ENCODE data around the gene SENP5.

The SENP5 gene

DNA sequence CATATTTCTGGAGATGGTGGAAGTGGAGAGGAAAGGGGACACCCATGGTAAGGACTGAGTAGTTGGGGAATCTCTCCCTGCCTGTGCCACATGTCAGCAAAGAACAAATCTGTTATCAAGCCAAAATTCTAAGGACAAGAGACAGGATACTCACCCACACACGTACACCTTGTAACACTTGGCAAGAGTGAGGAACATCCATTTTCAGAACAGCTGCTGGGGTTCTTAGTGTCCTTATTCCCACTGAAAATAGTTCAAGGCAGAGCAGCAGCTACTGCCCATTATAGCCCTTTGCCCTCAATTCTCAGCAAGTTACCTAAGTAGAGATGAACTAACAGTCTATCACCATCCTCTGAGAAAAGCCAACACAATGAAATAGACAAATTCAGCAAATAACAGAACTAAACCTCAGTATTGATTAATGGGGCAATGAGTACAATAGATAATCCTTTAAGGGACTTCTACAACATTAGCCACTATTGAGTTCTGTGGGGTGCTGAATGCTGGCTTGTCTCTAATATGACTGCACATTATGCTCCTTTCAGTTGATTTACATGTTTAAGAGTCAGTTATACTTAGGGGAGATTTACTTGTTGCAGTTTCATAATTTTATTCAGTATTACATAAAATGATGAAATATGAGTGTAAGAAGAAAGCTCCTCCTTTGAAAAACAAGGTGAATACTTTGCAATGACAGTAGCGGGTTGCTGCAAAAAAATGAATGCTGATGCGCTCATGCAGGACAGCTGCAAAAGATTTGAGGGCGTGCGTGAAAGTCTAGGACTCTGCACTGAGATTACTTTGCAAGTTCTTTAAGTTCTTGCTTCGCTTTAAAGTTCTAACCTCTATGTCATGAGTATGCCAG is 22.4 kb downstream of the SENP5 start:
- no peaks in the 10 kb centered on the region for H3K9me3 Mint-ChIP-seq
- peaks cover 13% of the 10 kb centered on the region for H3K4me1 Mint-ChIP-seq
- H3K27me3 Mint-ChIP-seq (ENCODE audit: low read depth), result no peaks in the 10 kb centered on the region
- TF ChIP-seq, protein P1, sequence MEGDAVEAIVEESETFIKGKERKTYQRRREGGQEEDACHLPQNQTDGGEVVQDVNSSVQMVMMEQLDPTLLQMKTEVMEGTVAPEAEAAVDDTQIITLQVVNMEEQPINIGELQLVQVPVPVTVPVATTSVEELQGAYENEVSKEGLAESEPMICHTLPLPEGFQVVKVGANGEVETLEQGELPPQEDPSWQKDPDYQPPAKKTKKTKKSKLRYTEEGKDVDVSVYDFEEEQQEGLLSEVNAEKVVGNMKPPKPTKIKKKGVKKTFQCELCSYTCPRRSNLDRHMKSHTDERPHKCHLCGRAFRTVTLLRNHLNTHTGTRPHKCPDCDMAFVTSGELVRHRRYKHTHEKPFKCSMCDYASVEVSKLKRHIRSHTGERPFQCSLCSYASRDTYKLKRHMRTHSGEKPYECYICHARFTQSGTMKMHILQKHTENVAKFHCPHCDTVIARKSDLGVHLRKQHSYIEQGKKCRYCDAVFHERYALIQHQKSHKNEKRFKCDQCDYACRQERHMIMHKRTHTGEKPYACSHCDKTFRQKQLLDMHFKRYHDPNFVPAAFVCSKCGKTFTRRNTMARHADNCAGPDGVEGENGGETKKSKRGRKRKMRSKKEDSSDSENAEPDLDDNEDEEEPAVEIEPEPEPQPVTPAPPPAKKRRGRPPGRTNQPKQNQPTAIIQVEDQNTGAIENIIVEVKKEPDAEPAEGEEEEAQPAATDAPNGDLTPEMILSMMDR (IDR thresholded peaks at IDR 0.05; ENCODE audit: unreplicated experiment in 3 of 3), result no peak
- H3K27ac Mint-ChIP-seq, result peak overlapping the region in 1 of 3 experiments; percentile 15
- peaks cover 39% of the 10 kb centered on the region for H3K36me3 Mint-ChIP-seq (ENCODE audit: low read depth)
- H3K4me3 Mint-ChIP-seq, result no peak overlapping the region

DNA sequence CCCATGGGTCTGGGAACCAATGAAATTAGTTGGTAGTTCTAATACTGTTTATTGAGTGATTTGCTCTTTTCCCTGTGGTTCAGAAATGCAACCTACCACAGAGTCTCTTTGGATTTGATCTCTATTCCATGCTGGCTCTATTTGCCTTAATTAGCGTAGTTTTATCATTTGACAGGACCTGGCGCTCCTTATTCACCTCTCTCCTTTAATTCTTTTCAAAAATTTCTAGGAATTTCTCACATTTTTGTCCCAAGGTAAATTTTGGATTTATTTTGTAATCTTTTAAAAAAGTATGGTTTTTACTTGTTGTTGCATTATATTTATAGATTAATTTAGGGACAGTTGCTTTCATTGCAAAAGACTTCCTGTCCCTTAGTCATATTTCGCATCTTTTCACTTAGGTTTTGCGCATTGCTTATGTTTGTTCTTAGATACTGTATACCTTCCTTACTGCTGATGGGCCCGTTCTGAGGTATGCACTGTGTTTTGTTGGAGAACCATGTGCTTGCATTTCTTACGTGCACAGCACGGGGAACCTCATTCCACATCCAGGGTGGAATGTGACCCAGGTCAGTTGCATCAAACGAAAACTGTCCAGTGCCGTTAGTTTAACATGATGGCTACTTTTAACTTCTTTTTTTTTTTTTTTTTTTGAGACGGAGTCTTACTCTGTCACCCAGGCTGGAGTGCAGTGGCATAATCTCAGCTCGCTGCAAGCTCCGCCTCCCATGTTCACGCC is 27.0 kb downstream of the SENP5 start:
- TF ChIP-seq, protein P1 (IDR thresholded peaks at IDR 0.05; ENCODE audit: unreplicated experiment in 3 of 3), result no peak
- H3K36me3 Mint-ChIP-seq (ENCODE audit: low read depth), result peaks cover 37% of the 10 kb centered on the region
- peak overlapping the region in 1 of 3 experiments; percentile 35 for H3K27ac Mint-ChIP-seq
- no peak overlapping the region for H3K4me3 Mint-ChIP-seq
- H3K4me1 Mint-ChIP-seq, result peaks cover 9% of the 10 kb centered on the region
- no peaks in the 10 kb centered on the region for H3K27me3 Mint-ChIP-seq (ENCODE audit: low read depth)
- no peaks in the 10 kb centered on the region for H3K9me3 Mint-ChIP-seq

DNA sequence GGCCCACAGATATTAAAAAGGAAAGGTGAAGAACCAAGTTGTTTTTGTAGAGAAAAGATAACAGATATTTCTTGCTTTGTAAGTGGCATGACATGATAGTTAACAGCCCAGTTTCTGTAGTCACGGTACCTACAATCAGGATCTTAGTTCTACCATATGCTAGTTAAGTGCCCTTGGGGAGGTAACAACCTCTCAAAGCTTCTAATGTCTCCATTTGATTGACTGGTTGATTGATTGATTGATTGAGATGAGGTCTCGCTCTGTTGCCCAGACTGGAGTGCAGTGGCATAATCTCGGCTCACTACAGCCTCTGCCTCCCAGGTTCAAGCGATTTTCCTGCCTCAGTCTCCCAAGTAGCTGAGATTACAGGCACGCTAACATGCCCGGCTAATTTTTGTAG is 28.5 kb downstream of the SENP5 start:
- H3K27ac Mint-ChIP-seq, result peak overlapping the region in 1 of 3 experiments; percentile 33
- no peaks in the 10 kb centered on the region for H3K27me3 Mint-ChIP-seq (ENCODE audit: low read depth)
- H3K4me3 Mint-ChIP-seq, result no peak overlapping the region
- peaks cover 35% of the 10 kb centered on the region for H3K36me3 Mint-ChIP-seq (ENCODE audit: low read depth)
- TF ChIP-seq, protein P1 (IDR thresholded peaks at IDR 0.05; ENCODE audit: unreplicated experiment in 3 of 3), result no peak
- no peaks in the 10 kb centered on the region for H3K4me1 Mint-ChIP-seq
- no peaks in the 10 kb centered on the region for H3K9me3 Mint-ChIP-seq

DNA sequence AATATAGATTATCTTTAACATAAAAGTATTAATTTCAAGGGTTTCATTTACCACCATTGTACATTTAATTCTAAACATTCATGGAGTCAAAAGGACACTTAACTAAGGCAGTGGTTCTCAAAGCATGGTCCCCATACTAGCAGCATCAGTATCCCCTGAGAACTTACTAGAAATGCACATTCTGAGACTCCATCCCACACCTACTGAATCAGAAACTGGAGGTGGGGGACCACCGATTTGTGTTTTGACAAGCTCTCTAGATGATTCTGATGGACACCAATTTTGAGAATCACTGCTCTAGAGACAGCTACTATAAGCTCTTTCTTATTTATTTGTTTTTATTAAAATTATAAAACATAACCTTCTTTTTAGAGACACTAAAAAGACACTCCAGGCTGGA is 34.0 kb downstream of the SENP5 start:
- Mint-ChIP-seq H3K27ac (no peak overlapping the region), H3K27me3 (ENCODE audit: low read depth) (no peaks in the 10 kb centered on the region), H3K9me3 (no peaks in the 10 kb centered on the region), H3K4me1 (no peaks in the 10 kb centered on the region), H3K4me3 (no peak overlapping the region), H3K36me3 (ENCODE audit: low read depth) (peaks cover 56% of the 10 kb centered on the region)
- TF ChIP-seq, protein P1 (IDR thresholded peaks at IDR 0.05; ENCODE audit: unreplicated experiment in 3 of 3), result no peak

DNA sequence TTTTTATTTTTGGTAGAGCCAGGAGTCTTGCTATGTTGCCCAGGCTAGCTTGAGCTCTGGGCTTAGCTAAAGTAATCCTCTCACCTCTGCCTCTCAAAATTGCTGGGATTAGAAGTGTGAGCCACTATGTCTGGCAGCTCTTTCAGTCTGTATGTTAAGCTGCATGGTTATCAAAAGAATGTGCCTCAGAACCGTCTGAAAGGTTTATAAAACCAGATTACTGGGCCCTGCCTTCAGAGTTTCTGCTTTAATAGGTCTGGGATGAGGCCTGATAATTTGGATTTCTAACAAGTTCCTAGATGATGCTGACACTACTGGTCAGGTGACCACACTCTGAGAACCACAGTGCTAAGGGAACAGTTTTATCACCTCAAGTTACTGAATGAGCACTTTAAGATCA is 34.6 kb downstream of the SENP5 start:
- H3K27me3 Mint-ChIP-seq (ENCODE audit: low read depth), result no peaks in the 10 kb centered on the region
- peaks cover 60% of the 10 kb centered on the region for H3K36me3 Mint-ChIP-seq (ENCODE audit: low read depth)
- H3K27ac Mint-ChIP-seq, result no peak overlapping the region
- no peaks in the 10 kb centered on the region for H3K4me1 Mint-ChIP-seq
- H3K9me3 Mint-ChIP-seq, result no peaks in the 10 kb centered on the region
- TF ChIP-seq, protein P1 (IDR thresholded peaks at IDR 0.05; ENCODE audit: unreplicated experiment in 3 of 3), result no peak
- no peak overlapping the region for H3K4me3 Mint-ChIP-seq
